Lung (tissue), 13 donors: ENCODE data around the gene PRAC2. TPM values are rescaled to one million over a fixed set of nuclear protein-coding genes. Genes with fewer than 3 reads are reported as not detected.

Experiments used
- ATAC-seq: fragments of 200-7000 bp; cut with Tn5 transposase; one replicate; pipeline ENCODE4 v1.9.1; 2020; ENCODE audit warnings: moderate number of reproducible peaks; ENCODE audit not compliant: insufficient read depth, low FRiP score
- DNase-seq, 3 donors: peaks; one replicate each; pipeline ENCODE4 v3.0.0-alpha.2; 2013 to 2017
- H3K27ac ChIP-seq, 2 donors: one replicate each; pipeline ENCODE4 v1.5.1; 2013; ENCODE audit warnings: mild to moderate bottlenecking in 2 of 2, moderate library complexity in 2 of 2, control low read depth in 1 of 2, inconsistent platforms in 1 of 2, low read depth in 1 of 2, low read length in 1 of 2
- H3K27me3 ChIP-seq, 3 donors: one replicate each; pipeline ENCODE4 v1.5.1; 2013; ENCODE audit warnings: low read length in 2 of 3; ENCODE audit not compliant: control insufficient read depth in 3 of 3, insufficient read depth in 3 of 3
- H3K36me3 ChIP-seq, 4 donors: one replicate each; pipeline ENCODE4 v1.5.1; 2013; ENCODE audit warnings: low read length in 4 of 4, mild to moderate bottlenecking in 1 of 4, moderate library complexity in 1 of 4; ENCODE audit not compliant: control insufficient read depth in 4 of 4, insufficient read depth in 4 of 4
- H3K4me1 ChIP-seq, 5 donors: one replicate each; pipeline ENCODE4 v1.5.1; 2013; ENCODE audit warnings: low read length in 5 of 5, mild to moderate bottlenecking in 2 of 5, moderate library complexity in 1 of 5; ENCODE audit not compliant: control insufficient read depth in 5 of 5, insufficient read depth in 5 of 5
- H3K4me3 ChIP-seq: one replicate; pipeline ENCODE4 v1.5.1; 2013; ENCODE audit warnings: mild to moderate bottlenecking, control low read depth, moderate library complexity
- H3K9ac ChIP-seq, 2 donors: one replicate each; pipeline ENCODE4 v1.5.1; 2013; ENCODE audit warnings: low read length in 2 of 2, control low read depth in 1 of 2; ENCODE audit not compliant: insufficient read depth in 1 of 2
- H3K9me3 ChIP-seq, 4 donors: one replicate each; pipeline ENCODE4 v1.5.1; 2013; ENCODE audit warnings: low read length in 3 of 4, mild to moderate bottlenecking in 1 of 4, moderate library complexity in 1 of 4; ENCODE audit not compliant: control insufficient read depth in 4 of 4, insufficient read depth in 3 of 4
- WGBS, 2 donors: extraction: QIAGEN DNeasy Blood & Tissue Kit; methylation state at CpG; one replicate each; pipeline ENCODE4 v1.1.7; 2013; 5-methylcytosine and 5-hydroxymethylcytosine counted together
- polyA plus RNA-seq, 2 donors: library from polyadenylated mRNA; stranded (reverse); fragments of 200-250 nt; gene quantifications; one replicate each; pipeline ENCODE4 v1.2.1, GENCODE V29; 2013
- small RNA-seq: library from RNA; depleted of rRNA; stranded (forward); fragments of <200 nt; gene quantifications from one replicate; pipeline ENCODE3, GENCODE V24; 2014; ENCODE audit warnings: low replicate concordance
- total RNA-seq, 2 donors: library from RNA; depleted of rRNA in 1 of 2; stranded (reverse); fragments of >200 nt in 1 of 2; gene quantifications; one replicate each; pipeline ENCODE4 v1.2.1, GENCODE V29; 2014 to 2021
- TF ChIP-seq, protein P1 (sequence below): IDR thresholded peaks from 2 replicates; pipeline ENCODE4 v1.5.1; 2012; ENCODE audit warnings: mild to moderate bottlenecking; ENCODE audit errors: control extremely low read depth, extremely low read depth
- donor health status: control.
- donor health status: control.
- donor health status: Bipolar disorder and iron deficiency.
- donor health status: healthy.
- donor health status: DM: yes; HTN: yes; CAD: no.

The PRAC2 gene
- total and polyA plus RNA-seq, 4 donors: not detected

DNA sequence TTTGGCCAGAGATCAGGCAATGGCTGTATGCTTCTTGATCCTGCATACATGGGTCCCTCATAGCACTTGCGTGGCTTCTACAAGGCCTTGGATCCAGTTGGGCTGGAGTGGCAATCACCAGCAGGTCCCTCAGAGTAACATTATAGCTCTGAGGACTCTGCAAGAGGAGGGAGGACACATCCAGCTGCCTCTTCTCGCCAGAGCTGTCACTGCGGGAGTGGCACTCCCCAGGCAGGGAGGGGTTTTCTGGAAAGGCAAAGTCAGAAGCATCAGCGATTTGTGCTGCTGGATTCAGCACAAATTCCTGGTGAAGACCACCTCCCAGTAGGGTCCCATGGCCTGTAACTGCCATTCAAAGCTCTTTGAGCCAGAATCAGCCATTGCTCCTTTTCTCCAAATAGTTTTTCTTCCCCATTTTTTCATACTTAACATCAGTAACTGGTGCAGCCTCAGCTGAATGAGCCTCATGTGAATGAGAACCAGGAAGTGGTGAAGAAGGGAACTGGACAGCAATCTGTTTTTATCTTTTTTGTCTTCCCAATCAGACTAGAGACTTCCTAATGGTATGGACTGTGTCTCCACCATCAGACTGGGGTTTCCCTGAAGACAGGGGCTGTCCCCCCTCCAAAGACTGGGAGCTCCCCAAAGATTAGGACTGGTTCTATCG is 46.2 kb downstream of the PRAC2 start:
- H3K4me1 ChIP-seq: no peaks in the 10 kb centered on the region
- ATAC-seq: no peak
- H3K9me3 ChIP-seq: no peaks in the 10 kb centered on the region
- H3K36me3 ChIP-seq: no peaks in the 10 kb centered on the region
- no peak overlapping the region for H3K9ac ChIP-seq
- peaks cover 0 to 16% (median 7%) of the 10 kb centered on the region in 3 donors for H3K27me3 ChIP-seq
- H3K4me3 ChIP-seq: no peak overlapping the region
- WGBS, 2 donors: 91 to 93% methylated on average over 5 of the region's 5 CpGs
- H3K27ac ChIP-seq: no peak overlapping the region
- TF ChIP-seq, protein P1, sequence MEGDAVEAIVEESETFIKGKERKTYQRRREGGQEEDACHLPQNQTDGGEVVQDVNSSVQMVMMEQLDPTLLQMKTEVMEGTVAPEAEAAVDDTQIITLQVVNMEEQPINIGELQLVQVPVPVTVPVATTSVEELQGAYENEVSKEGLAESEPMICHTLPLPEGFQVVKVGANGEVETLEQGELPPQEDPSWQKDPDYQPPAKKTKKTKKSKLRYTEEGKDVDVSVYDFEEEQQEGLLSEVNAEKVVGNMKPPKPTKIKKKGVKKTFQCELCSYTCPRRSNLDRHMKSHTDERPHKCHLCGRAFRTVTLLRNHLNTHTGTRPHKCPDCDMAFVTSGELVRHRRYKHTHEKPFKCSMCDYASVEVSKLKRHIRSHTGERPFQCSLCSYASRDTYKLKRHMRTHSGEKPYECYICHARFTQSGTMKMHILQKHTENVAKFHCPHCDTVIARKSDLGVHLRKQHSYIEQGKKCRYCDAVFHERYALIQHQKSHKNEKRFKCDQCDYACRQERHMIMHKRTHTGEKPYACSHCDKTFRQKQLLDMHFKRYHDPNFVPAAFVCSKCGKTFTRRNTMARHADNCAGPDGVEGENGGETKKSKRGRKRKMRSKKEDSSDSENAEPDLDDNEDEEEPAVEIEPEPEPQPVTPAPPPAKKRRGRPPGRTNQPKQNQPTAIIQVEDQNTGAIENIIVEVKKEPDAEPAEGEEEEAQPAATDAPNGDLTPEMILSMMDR: no peak
- DNase-seq: no peak

DNA sequence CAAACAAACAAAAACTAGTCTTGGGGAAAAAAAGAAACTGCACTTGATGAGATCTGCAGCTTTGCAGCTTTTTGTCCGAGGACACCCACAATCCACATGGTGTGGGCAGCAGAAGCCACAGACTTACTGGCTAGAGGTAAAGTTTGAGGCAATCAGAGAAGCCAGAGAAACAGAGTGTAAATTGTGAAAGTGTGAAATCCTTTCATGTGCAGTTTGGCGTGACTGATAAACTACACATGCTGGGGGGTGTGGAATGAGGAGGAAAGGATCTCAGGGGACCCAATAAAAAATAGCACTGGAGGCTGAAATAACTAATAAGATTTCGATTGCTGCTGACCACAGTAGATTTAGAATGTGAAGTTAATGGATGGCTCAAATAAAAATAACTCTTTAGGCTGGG is 48.0 kb downstream of the PRAC2 start:
- TF ChIP-seq, protein P1: no peak
- Histone ChIP-seq H3K9me3 (no peaks in the 10 kb centered on the region), H3K9ac (no peak overlapping the region), H3K27ac (no peak overlapping the region), H3K36me3 (no peaks in the 10 kb centered on the region), H3K4me1 (no peaks in the 10 kb centered on the region), H3K27me3 (peaks cover 0 to 6% (median 0%) of the 10 kb centered on the region in 3 donors), H3K4me3 (no peak overlapping the region)
- WGBS, 2 donors: 59 to 61% methylated on average over 3 of the region's 3 CpGs
- DNase-seq (no peak), ATAC-seq (no peak)

DNA sequence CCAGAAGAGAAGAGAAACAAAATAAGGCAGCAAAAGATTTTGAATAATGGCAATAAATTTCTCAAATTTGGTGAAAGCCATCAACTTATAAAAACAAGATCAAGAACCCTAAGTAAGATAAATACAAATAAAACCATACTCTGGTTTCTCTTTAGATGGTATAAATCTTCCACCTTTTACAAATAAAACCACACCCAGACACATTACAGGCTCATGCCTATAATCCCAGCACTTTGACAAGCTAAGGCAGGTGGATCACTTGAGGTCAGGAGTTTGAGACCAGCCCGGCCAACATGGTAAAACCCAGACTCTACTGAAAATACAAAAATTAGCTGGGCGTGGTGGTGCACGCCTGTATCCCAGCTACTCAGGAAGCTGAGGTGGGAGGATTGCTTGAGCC is 50.3 kb downstream of the PRAC2 start:
- DNase-seq (no peak), ATAC-seq (no peak)
- H3K36me3 ChIP-seq: no peaks in the 10 kb centered on the region
- 84 to 88% methylated on average over 3 of the region's 3 CpGs for WGBS, 2 donors
- no peak overlapping the region for H3K9ac ChIP-seq
- TF ChIP-seq, protein P1: no peak
- H3K4me3 ChIP-seq: no peak overlapping the region
- peaks cover 0 to 6% (median 0%) of the 10 kb centered on the region in 3 donors for H3K27me3 ChIP-seq
- H3K9me3 ChIP-seq: no peaks in the 10 kb centered on the region
- H3K27ac ChIP-seq: no peak overlapping the region
- no peaks in the 10 kb centered on the region for H3K4me1 ChIP-seq

Small RNA genes within 50 kb of the gene (small RNA-seq; reads per million reads assigned to genes)
- gene AC091179.2 (not detected), gene COX6B1P2 (not detected), gene MIR3185 (not detected), gene RF02132 (not detected), gene RF02133 (not detected), gene RN7SL125P (not detected)

Other genes starting within 250 kb of the PRAC2 start
- gene HOXB1, start 192.2 kb upstream of the PRAC2 start, total RNA-seq: not detected
- not detected for gene HOXB1, start 192.2 kb upstream of the PRAC2 start, polyA plus RNA-seq
- gene HOXB2, start 178.1 kb upstream of the PRAC2 start, total RNA-seq: 10 to 100 TPM in 1 of 2 donors, 1 to 10 TPM in 1; 6.7 to 13.9 TPM
- 1 to 10 TPM; 4.1 to 7.8 TPM for gene HOXB2, start 178.1 kb upstream of the PRAC2 start, polyA plus RNA-seq
- gene HOXB4, start 144.8 kb upstream of the PRAC2 start, total RNA-seq: 1 to 10 TPM; 3.5 to 6.7 TPM
- 1 to 10 TPM; 1.4 to 1.7 TPM for gene HOXB4, start 144.8 kb upstream of the PRAC2 start, polyA plus RNA-seq
- gene HOXB3, start 132.9 kb upstream of the PRAC2 start, total RNA-seq: 10 to 100 TPM in 1 of 2 donors, 1 to 10 TPM in 1; 8.6 to 21.1 TPM
- 1 to 10 TPM; 1.9 to 4.9 TPM for gene HOXB3, start 132.9 kb upstream of the PRAC2 start, polyA plus RNA-seq
- gene HOXB5, start 129.4 kb upstream of the PRAC2 start, total RNA-seq: 1 to 10 TPM; 2.6 to 2.9 TPM
- 1 to 10 TPM; 1.8 TPM for gene HOXB5, start 129.4 kb upstream of the PRAC2 start, polyA plus RNA-seq
- 1 to 10 TPM; 6.1 to 7.5 TPM for gene HOXB6, start 118.2 kb upstream of the PRAC2 start, total RNA-seq
- 1 to 10 TPM; 5.3 to 5.4 TPM for gene HOXB6, start 118.2 kb upstream of the PRAC2 start, polyA plus RNA-seq
- gene HOXB7, start 112.2 kb upstream of the PRAC2 start, total RNA-seq: 1 to 10 TPM in 1 of 2 donors, under 1 TPM in 1; 0.43 to 3.3 TPM
- 1 to 10 TPM; 1.2 to 3.3 TPM for gene HOXB7, start 112.2 kb upstream of the PRAC2 start, polyA plus RNA-seq
- under 1 TPM in 1 of 2 donors, not detected in 1; 0.31 TPM for gene HOXB8, start 107.9 kb upstream of the PRAC2 start, total RNA-seq
- gene HOXB8, start 107.9 kb upstream of the PRAC2 start, polyA plus RNA-seq: under 1 TPM; 0.08 to 0.10 TPM
- gene HOXB9, start 96.8 kb upstream of the PRAC2 start, total RNA-seq: under 1 TPM in 1 of 2 donors, not detected in 1; 0.18 TPM
- not detected for gene HOXB9, start 96.8 kb upstream of the PRAC2 start, polyA plus RNA-seq
- not detected for gene PRAC1, start 667 bp upstream of the PRAC2 start, total RNA-seq
- not detected for gene PRAC1, start 667 bp upstream of the PRAC2 start, polyA plus RNA-seq
- not detected for gene HOXB13, start 5.6 kb downstream of the PRAC2 start, total RNA-seq
- not detected for gene HOXB13, start 5.6 kb downstream of the PRAC2 start, polyA plus RNA-seq
- gene TTLL6, start 94.0 kb downstream of the PRAC2 start, total RNA-seq: 1 to 10 TPM; 2.3 to 2.8 TPM
- under 1 TPM; 0.94 to 0.95 TPM for gene TTLL6, start 94.0 kb downstream of the PRAC2 start, polyA plus RNA-seq
- gene CALCOCO2, start 107.8 kb downstream of the PRAC2 start, total RNA-seq: 100 to 1,000 TPM; 102 to 128 TPM
- gene CALCOCO2, start 107.8 kb downstream of the PRAC2 start, polyA plus RNA-seq: 10 to 100 TPM; 46.8 to 84.0 TPM
- 10 to 100 TPM; 11.3 to 85.3 TPM for gene ATP5MC1, start 169.6 kb downstream of the PRAC2 start, total RNA-seq
- 100 to 1,000 TPM; 310 to 344 TPM for gene ATP5MC1, start 169.6 kb downstream of the PRAC2 start, polyA plus RNA-seq
- 10 to 100 TPM; 54.7 to 63.5 TPM for gene UBE2Z, start 185.2 kb downstream of the PRAC2 start, total RNA-seq
- 10 to 100 TPM; 29.5 to 57.5 TPM for gene UBE2Z, start 185.2 kb downstream of the PRAC2 start, polyA plus RNA-seq
- gene SNF8, start 221.7 kb downstream of the PRAC2 start, total RNA-seq: 100 to 1,000 TPM in 1 of 2 donors, 10 to 100 TPM in 1; 38.0 to 107 TPM
- gene SNF8, start 221.7 kb downstream of the PRAC2 start, polyA plus RNA-seq: 100 to 1,000 TPM; 117 to 152 TPM
- not detected for gene GIP, start 245.4 kb downstream of the PRAC2 start, total RNA-seq
- not detected for gene GIP, start 245.4 kb downstream of the PRAC2 start, polyA plus RNA-seq